Mesendoderm (in vitro differentiated cells): ENCODE measurements around the gene MGMT.

Source experiments
- DNase-seq: peaks from one replicate; pipeline ENCODE4 v3.0.0; 2013
- H2AK5ac ChIP-seq: 2 replicates; pipeline ENCODE4 v1.6.1; 2013; ENCODE audit warnings: low read length, inconsistent platforms
- H2BK120ac ChIP-seq: 2 replicates; pipeline ENCODE4 v1.6.1; 2013; ENCODE audit warnings: low read depth, mild to moderate bottlenecking, low read length, moderate library complexity, mixed read lengths
- H2BK15ac ChIP-seq: replicated peaks from 2 replicates; pipeline ENCODE4 v1.6.1; 2013; ENCODE audit warnings: low read depth, mild to moderate bottlenecking, moderate library complexity
- H2BK5ac ChIP-seq: 2 replicates; pipeline ENCODE4 v1.6.1; 2013; ENCODE audit warnings: low read length, inconsistent platforms
- H3K18ac ChIP-seq: 2 replicates; pipeline ENCODE4 v1.6.1; 2013; ENCODE audit warnings: mild to moderate bottlenecking, low read length, mixed read lengths
- H3K23ac ChIP-seq: one replicate; pipeline ENCODE4 v1.6.1; 2013; ENCODE audit warnings: low read length
- H3K27ac ChIP-seq: 2 replicates; pipeline ENCODE4 v1.5.1; 2013; ENCODE audit warnings: low read depth, mild to moderate bottlenecking, inconsistent platforms, low read length, moderate library complexity
- H3K27me3 ChIP-seq: 2 replicates; pipeline ENCODE4 v1.6.1; 2013; ENCODE audit warnings: low read length, control low read depth, mild to moderate bottlenecking, inconsistent platforms; ENCODE audit not compliant: insufficient read depth, poor library complexity
- H3K36me3 ChIP-seq: 2 replicates; pipeline ENCODE4 v1.6.1; 2013; ENCODE audit warnings: low read length, inconsistent platforms; ENCODE audit not compliant: control insufficient read depth, insufficient read depth
- H3K4ac ChIP-seq: one replicate; pipeline ENCODE4 v1.6.1; 2013; ENCODE audit warnings: low read depth, mild to moderate bottlenecking, low read length, moderate library complexity
- H3K4me1 ChIP-seq: 2 replicates; pipeline ENCODE4 v1.6.1; 2013; ENCODE audit warnings: low read depth, low read length, inconsistent platforms; ENCODE audit not compliant: control insufficient read depth
- H3K4me2 ChIP-seq: 2 replicates; pipeline ENCODE4 v1.6.1; 2013; ENCODE audit warnings: low read length
- H3K4me3 ChIP-seq: 2 replicates; pipeline ENCODE4 v1.5.1; 2013; ENCODE audit warnings: mild to moderate bottlenecking, low read length
- H3K56ac ChIP-seq: one replicate; pipeline ENCODE4 v1.6.1; 2013; ENCODE audit warnings: low read length
- H3K79me1 ChIP-seq: 2 replicates; pipeline ENCODE4 v1.6.1; 2013; ENCODE audit warnings: low read length, inconsistent platforms
- H3K79me2 ChIP-seq: 2 replicates; pipeline ENCODE4 v1.6.1; 2013; ENCODE audit warnings: mild to moderate bottlenecking, low read length; ENCODE audit not compliant: control insufficient read depth, insufficient read depth
- H3K9ac ChIP-seq: 2 replicates; pipeline ENCODE4 v1.6.1; 2013; ENCODE audit warnings: low read length, inconsistent platforms
- H4K5ac ChIP-seq: one replicate; pipeline ENCODE4 v1.6.1; 2013; ENCODE audit warnings: low read length
- H4K8ac ChIP-seq: one replicate; pipeline ENCODE4 v1.6.1; 2013; ENCODE audit warnings: low read depth, mild to moderate bottlenecking, control low read depth, low read length, moderate library complexity
- WGBS: extraction: QIAGEN DNeasy Blood & Tissue Kit; methylation state at CpG from one replicate; pipeline ENCODE4 v1.1.7; 2013; ENCODE audit warnings: low lambda C conversion rate, missing lambda C conversion rate; ENCODE audit not compliant: insufficient coverage; ENCODE audit errors: extremely low coverage; 5-methylcytosine and 5-hydroxymethylcytosine counted together

Gene MGMT

GRCh38 chr10:129743738-129744133 is 276.7 kb downstream of the MGMT start:
- Histone ChIP-seq H2AK5ac (no peak overlapping the region), H3K79me2 (no peaks in the 10 kb centered on the region), H3K4me1 (no peaks in the 10 kb centered on the region), H3K79me1 (no peaks in the 10 kb centered on the region), H2BK5ac (no peak overlapping the region), H4K8ac (no peak overlapping the region), H4K5ac (no peak overlapping the region), H3K27ac (no peak overlapping the region), H3K23ac (no peak overlapping the region), H3K36me3 (no peaks in the 10 kb centered on the region), H2BK120ac (no peak overlapping the region), H3K9ac (no peak overlapping the region), H2BK15ac (no peak overlapping the region), H3K18ac (no peak overlapping the region), H3K4me3 (no peak overlapping the region), H3K4me2 (no peak overlapping the region), H3K56ac (no peak overlapping the region), H3K27me3 (no peaks in the 10 kb centered on the region), H3K4ac (no peak overlapping the region)
- no peak for DNase-seq
- WGBS, result no CpG with 5 or more reads among the region's 7 CpGs

DNA sequence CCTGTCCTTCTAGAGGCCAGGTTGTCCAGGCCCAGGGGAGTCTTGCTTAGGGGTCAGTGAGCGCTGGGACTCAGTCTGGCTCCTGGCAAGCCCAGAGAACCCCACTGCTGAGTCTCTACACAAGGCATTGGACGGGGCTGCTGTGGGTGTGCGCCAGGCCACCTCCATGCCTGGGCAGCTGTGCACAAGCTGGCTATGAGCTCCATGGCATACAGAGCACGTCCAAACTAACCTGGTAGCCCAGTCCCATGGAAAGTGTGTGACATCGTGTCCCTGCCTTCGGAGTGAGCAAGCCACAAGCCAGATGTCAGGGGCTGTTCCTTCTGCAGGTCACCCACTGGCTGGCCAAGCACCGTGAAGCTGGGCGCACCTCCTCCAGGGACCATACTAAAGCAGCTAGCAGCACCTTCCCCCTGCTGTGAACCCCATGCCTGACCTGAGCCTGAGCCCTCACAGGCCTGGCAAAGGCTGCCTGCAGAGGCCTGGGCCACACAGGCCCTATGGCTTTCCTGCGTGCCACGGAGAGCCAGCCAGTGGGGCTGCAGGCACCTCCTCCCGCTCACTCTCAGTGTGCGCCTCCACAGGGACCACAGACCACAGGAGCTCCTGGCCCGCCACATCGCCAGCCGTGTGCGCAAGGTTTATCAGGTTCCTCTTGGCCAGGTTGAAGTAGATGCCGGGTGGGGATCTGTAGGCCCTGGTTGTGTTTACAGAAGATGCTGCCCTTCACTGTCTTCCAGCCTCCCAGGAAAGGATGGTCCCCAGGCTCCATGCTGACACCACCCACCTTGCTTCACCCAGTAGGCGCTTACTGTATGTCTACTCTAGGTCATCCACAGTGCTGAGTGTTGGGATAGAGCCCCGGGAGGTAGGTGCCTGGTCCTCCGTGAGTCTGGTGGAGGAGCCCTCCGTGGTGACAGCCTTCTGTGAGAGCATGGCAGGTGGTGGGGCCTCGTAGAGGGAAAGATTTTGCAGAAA is 277.4 kb downstream of the MGMT start:
- H3K56ac ChIP-seq, result no peak overlapping the region
- H3K27me3 ChIP-seq, result no peaks in the 10 kb centered on the region
- no peak overlapping the region for H2BK120ac ChIP-seq
- H2BK15ac ChIP-seq, result no peak overlapping the region
- H3K18ac ChIP-seq, result no peak overlapping the region
- H3K4me1 ChIP-seq, result no peaks in the 10 kb centered on the region
- no peak overlapping the region for H3K27ac ChIP-seq
- no peaks in the 10 kb centered on the region for H3K79me2 ChIP-seq
- no peak overlapping the region for H2AK5ac ChIP-seq
- H4K8ac ChIP-seq, result no peak overlapping the region
- H3K4ac ChIP-seq, result no peak overlapping the region
- no peaks in the 10 kb centered on the region for H3K36me3 ChIP-seq
- no peaks in the 10 kb centered on the region for H3K79me1 ChIP-seq
- no CpG with 5 or more reads among the region's 22 CpGs for WGBS
- no peak overlapping the region for H3K4me3 ChIP-seq
- no peak overlapping the region for H3K4me2 ChIP-seq
- no peak overlapping the region for H2BK5ac ChIP-seq
- H3K23ac ChIP-seq, result no peak overlapping the region
- H3K9ac ChIP-seq, result no peak overlapping the region
- no peak overlapping the region for H4K5ac ChIP-seq
- DNase-seq, result no peak

GRCh38 chr10:129745186-129745750 is 278.2 kb downstream of the MGMT start:
- H3K79me2 ChIP-seq, result no peaks in the 10 kb centered on the region
- H3K4me1 ChIP-seq, result no peaks in the 10 kb centered on the region
- no peak for DNase-seq
- no CpG with 5 or more reads among the region's 13 CpGs for WGBS
- no peaks in the 10 kb centered on the region for H3K27me3 ChIP-seq
- no peak overlapping the region for H3K23ac ChIP-seq
- H3K18ac ChIP-seq, result no peak overlapping the region
- H3K36me3 ChIP-seq, result no peaks in the 10 kb centered on the region
- no peak overlapping the region for H2AK5ac ChIP-seq
- no peak overlapping the region for H3K4me2 ChIP-seq
- no peak overlapping the region for H2BK120ac ChIP-seq
- no peak overlapping the region for H3K4me3 ChIP-seq
- no peak overlapping the region for H4K8ac ChIP-seq
- H3K9ac ChIP-seq, result no peak overlapping the region
- H3K4ac ChIP-seq, result no peak overlapping the region
- no peak overlapping the region for H4K5ac ChIP-seq
- H2BK5ac ChIP-seq, result no peak overlapping the region
- H2BK15ac ChIP-seq, result no peak overlapping the region
- no peak overlapping the region for H3K56ac ChIP-seq
- no peaks in the 10 kb centered on the region for H3K79me1 ChIP-seq
- no peak overlapping the region for H3K27ac ChIP-seq

GRCh38 chr10:129754211-129755050 is 287.4 kb downstream of the MGMT start:
- H3K4me2 ChIP-seq, result no peak overlapping the region
- no peak overlapping the region for H2BK5ac ChIP-seq
- H3K4ac ChIP-seq, result no peak overlapping the region
- H3K23ac ChIP-seq, result no peak overlapping the region
- H2AK5ac ChIP-seq, result no peak overlapping the region
- H3K36me3 ChIP-seq, result no peaks in the 10 kb centered on the region
- no peaks in the 10 kb centered on the region for H3K27me3 ChIP-seq
- no peak overlapping the region for H3K18ac ChIP-seq
- H2BK15ac ChIP-seq, result no peak overlapping the region
- no peak overlapping the region for H3K9ac ChIP-seq
- no peaks in the 10 kb centered on the region for H3K79me1 ChIP-seq
- no CpG with 5 or more reads among the region's 11 CpGs for WGBS
- H3K79me2 ChIP-seq, result no peaks in the 10 kb centered on the region
- H3K27ac ChIP-seq, result no peak overlapping the region
- DNase-seq, result peak; percentile 62
- H3K56ac ChIP-seq, result no peak overlapping the region
- H4K5ac ChIP-seq, result no peak overlapping the region
- no peak overlapping the region for H2BK120ac ChIP-seq
- H4K8ac ChIP-seq, result no peak overlapping the region
- H3K4me1 ChIP-seq, result no peaks in the 10 kb centered on the region
- no peak overlapping the region for H3K4me3 ChIP-seq

DNA sequence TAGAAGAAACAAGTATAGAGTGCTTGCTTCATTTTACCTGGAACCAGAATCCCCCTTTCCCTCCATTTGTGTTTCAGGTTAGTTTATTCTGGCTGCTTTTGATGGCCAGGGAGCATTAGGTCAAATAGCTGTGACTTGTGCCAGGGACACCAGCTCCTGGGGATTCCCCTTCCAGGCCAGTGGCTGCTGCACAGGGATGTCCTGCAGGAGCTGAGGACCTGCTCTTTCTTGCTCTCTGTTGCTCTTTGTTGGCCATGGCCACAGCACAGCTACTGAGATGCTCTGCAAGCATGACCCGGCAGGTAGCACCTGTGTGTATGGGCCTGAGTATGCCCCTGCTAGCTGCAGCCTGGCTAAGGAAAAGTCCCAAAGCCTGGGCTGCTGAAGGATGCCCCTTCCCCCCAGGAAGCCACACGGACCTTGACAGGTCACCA is 288.1 kb downstream of the MGMT start:
- no peak overlapping the region for H3K4ac ChIP-seq
- no peaks in the 10 kb centered on the region for H3K36me3 ChIP-seq
- DNase-seq, result no peak
- no peak overlapping the region for H3K18ac ChIP-seq
- H3K4me3 ChIP-seq, result no peak overlapping the region
- no peak overlapping the region for H4K8ac ChIP-seq
- no peak overlapping the region for H2AK5ac ChIP-seq
- no peaks in the 10 kb centered on the region for H3K27me3 ChIP-seq
- no CpG with 5 or more reads among the region's 2 CpGs for WGBS
- no peaks in the 10 kb centered on the region for H3K79me2 ChIP-seq
- no peak overlapping the region for H3K23ac ChIP-seq
- no peaks in the 10 kb centered on the region for H3K79me1 ChIP-seq
- no peak overlapping the region for H4K5ac ChIP-seq
- no peak overlapping the region for H3K4me2 ChIP-seq
- H2BK120ac ChIP-seq, result no peak overlapping the region
- no peak overlapping the region for H2BK5ac ChIP-seq
- no peaks in the 10 kb centered on the region for H3K4me1 ChIP-seq
- no peak overlapping the region for H3K27ac ChIP-seq
- no peak overlapping the region for H3K56ac ChIP-seq
- no peak overlapping the region for H3K9ac ChIP-seq
- no peak overlapping the region for H2BK15ac ChIP-seq
